Activated CD4-positive, alpha-beta memory T cell treated with anti-CD3 and anti-CD28 coated beads, Interleukin-2, amount 10 ng/mL, durations not matched to agents 7 days and 5 days (primary cell): ENCODE measurements around the gene CYTH2. TPM values are rescaled to one million over a fixed set of nuclear protein-coding genes. Genes with fewer than 3 reads are reported as not detected.

Source experiments
- CTCF ChIA-PET: fragments of 350-600 bp; sonication (Branson Sonifier 250); formaldehyde crosslinking; loops from one replicate; lab custom pipeline; 2021; ENCODE audit warnings: antibody characterized with exemption, inconsistent platforms; lab: Charles Lee
- POLR2A ChIA-PET: fragments of 350-600 bp; sonication (Branson Sonifier 250); formaldehyde crosslinking; loops from one replicate; lab custom pipeline; 2021; ENCODE audit warnings: antibody characterized with exemption; lab: Charles Lee
- DNase-seq: peaks from one replicate; pipeline ENCODE4 v3.0.0-alpha.2; 2020
- H3K27ac Mint-ChIP-seq: one replicate; pipeline ENCODE4 v1.8.0; 2021; ENCODE audit warnings: mild to moderate bottlenecking, mixed read lengths
- H3K27me3 Mint-ChIP-seq: one replicate; pipeline ENCODE4 v1.8.0; 2021; ENCODE audit warnings: mixed read lengths
- H3K36me3 Mint-ChIP-seq: one replicate; pipeline ENCODE4 v1.8.0; 2021; ENCODE audit warnings: low read depth, mixed read lengths
- H3K4me1 Mint-ChIP-seq: one replicate; pipeline ENCODE4 v1.8.0; 2021; ENCODE audit warnings: mixed read lengths
- H3K4me3 Mint-ChIP-seq: one replicate; pipeline ENCODE4 v1.8.0; 2021; ENCODE audit warnings: mild to moderate bottlenecking, mixed read lengths
- H3K9me3 Mint-ChIP-seq: one replicate; pipeline ENCODE4 v1.8.0; 2021; ENCODE audit warnings: mixed read lengths
- total RNA-seq, 2 experiments: library from RNA; stranded (reverse); gene quantifications; one replicate each; pipeline ENCODE4 v1.2.3, GENCODE V29; 2021

The CYTH2 gene
- total RNA-seq, 2 experiments from 2014 or later, result 53.2 to 55.3 TPM

GRCh38 chr19:48473161-48473966 is 4.2 kb downstream of the CYTH2 start:
- ChIA-PET POLR2A (no interaction called here), CTCF (interaction anchor here (1.4 kb wide), 1 partner anchor 17 kb away, joined by 5 read pairs; no protein-coding TSS in a partner anchor)
- Mint-ChIP-seq H3K27ac (no peak overlapping the region), H3K27me3 (no peaks in the 10 kb centered on the region), H3K9me3 (no peaks in the 10 kb centered on the region), H3K36me3 (peaks cover 37% of the 10 kb centered on the region), H3K4me1 (peaks cover 20% of the 10 kb centered on the region), H3K4me3 (no peak overlapping the region)
- DNase-seq, result no peak

DNA sequence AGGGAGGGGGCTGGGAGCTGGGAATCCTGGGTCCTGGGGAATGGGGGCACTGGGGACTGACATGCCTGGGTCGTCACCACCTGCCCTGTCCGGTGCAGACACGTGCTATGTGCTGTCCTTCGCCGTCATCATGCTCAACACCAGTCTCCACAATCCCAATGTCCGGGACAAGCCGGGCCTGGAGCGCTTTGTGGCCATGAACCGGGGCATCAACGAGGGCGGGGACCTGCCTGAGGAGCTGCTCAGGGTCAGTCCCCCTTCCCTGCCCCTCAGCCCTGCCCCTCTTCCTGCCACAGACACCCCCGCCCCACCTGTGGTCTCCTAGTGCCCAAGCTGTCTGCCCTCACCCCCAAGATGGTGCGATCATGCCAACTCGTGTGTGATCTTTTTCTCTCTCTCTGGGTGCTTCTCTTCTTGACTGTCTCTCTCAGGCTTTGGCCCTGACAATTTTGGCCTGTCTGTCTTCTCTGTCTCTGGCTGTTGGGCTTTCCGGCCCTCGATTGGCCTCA is 5.0 kb downstream of the CYTH2 start:
- Mint-ChIP-seq H3K4me3 (no peak overlapping the region), H3K4me1 (peaks cover 16% of the 10 kb centered on the region), H3K9me3 (no peaks in the 10 kb centered on the region), H3K36me3 (peaks cover 37% of the 10 kb centered on the region), H3K27me3 (no peaks in the 10 kb centered on the region), H3K27ac (no peak overlapping the region)
- no peak for DNase-seq
- POLR2A ChIA-PET, result no interaction called here
- CTCF ChIA-PET, result no interaction called here

GRCh38 chr19:48475369-48476068 is 6.3 kb downstream of the CYTH2 start:
- CTCF ChIA-PET, result no interaction called here
- Mint-ChIP-seq H3K9me3 (no peaks in the 10 kb centered on the region), H3K27ac (no peak overlapping the region), H3K4me1 (peaks cover 20% of the 10 kb centered on the region), H3K27me3 (no peaks in the 10 kb centered on the region), H3K4me3 (no peak overlapping the region), H3K36me3 (peaks cover 43% of the 10 kb centered on the region)
- no peak for DNase-seq
- POLR2A ChIA-PET, result no interaction called here

- no peaks in the 10 kb centered on the region for H3K27me3 Mint-ChIP-seq
- ChIA-PET CTCF (no interaction called here), POLR2A (no interaction called here)
- no peaks in the 10 kb centered on the region for H3K9me3 Mint-ChIP-seq
- no peak for DNase-seq
- H3K36me3 Mint-ChIP-seq, result peaks cover 42% of the 10 kb centered on the region
- H3K4me1 Mint-ChIP-seq, result peaks cover 23% of the 10 kb centered on the region
- H3K4me3 Mint-ChIP-seq, result no peak overlapping the region
- no peak overlapping the region for H3K27ac Mint-ChIP-seq
Observed at GRCh38 chr19:48476176-48476575, 7.0 kb downstream of the CYTH2 start.

GRCh38 chr19:48477067-48477685 is 8.0 kb downstream of the CYTH2 start:
- Mint-ChIP-seq H3K36me3 (peaks cover 35% of the 10 kb centered on the region), H3K27ac (no peak overlapping the region), H3K4me1 (peaks cover 27% of the 10 kb centered on the region), H3K9me3 (no peaks in the 10 kb centered on the region), H3K4me3 (no peak overlapping the region), H3K27me3 (no peaks in the 10 kb centered on the region)
- ChIA-PET CTCF (no interaction called here), POLR2A (no interaction called here)
- no peak for DNase-seq

DNA sequence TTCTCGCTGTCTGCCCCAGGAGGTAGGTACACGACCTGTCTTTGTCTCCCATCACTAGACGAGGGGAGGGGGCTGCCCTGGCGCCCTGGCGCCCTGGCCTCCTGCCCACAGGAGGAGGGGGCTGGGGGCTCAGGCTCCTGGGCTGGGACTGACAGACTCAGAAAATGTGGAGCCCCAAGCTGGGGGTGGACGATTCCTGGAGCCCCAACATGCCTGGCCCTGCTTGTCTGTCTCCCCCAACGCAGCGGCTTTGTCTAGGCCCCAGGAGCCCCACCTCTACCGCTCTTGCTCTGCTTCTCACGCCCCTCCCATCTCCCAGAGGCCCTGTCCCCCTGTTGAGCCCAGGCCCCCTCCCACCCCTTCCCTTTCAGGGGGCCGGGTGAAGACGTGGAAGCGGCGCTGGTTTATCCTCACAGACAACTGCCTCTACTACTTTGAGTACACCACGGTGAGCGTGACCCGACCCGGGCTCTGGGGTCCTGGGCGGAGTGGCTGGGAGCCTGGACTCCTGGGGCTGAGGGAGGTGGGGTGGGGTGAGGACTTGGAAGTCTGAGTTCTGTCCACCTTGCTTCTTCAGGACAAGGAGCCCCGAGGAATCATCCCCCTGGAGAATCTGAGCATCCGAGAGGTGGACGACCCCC is 8.6 kb downstream of the CYTH2 start:
- Mint-ChIP-seq H3K4me1 (peaks cover 28% of the 10 kb centered on the region), H3K36me3 (peaks cover 31% of the 10 kb centered on the region), H3K4me3 (no peak overlapping the region), H3K9me3 (no peaks in the 10 kb centered on the region), H3K27me3 (no peaks in the 10 kb centered on the region), H3K27ac (no peak overlapping the region)
- CTCF ChIA-PET, result no interaction called here
- POLR2A ChIA-PET, result no interaction called here
- no peak for DNase-seq

GRCh38 chr19:48478339-48479256 is 9.4 kb downstream of the CYTH2 start:
- H3K4me3 Mint-ChIP-seq, result no peak overlapping the region
- no peaks in the 10 kb centered on the region for H3K27me3 Mint-ChIP-seq
- ChIA-PET POLR2A (interaction anchor here (1.7 to 1.8 kb wide), 2 partner anchors 9 to 16 kb away, joined by 5 to 6 read pairs; no protein-coding TSS in a partner anchor), CTCF (no interaction called here)
- H3K4me1 Mint-ChIP-seq, result peaks cover 28% of the 10 kb centered on the region
- H3K36me3 Mint-ChIP-seq, result peaks cover 26% of the 10 kb centered on the region
- H3K27ac Mint-ChIP-seq, result no peak overlapping the region
- no peaks in the 10 kb centered on the region for H3K9me3 Mint-ChIP-seq
- DNase-seq, result no peak

DNA sequence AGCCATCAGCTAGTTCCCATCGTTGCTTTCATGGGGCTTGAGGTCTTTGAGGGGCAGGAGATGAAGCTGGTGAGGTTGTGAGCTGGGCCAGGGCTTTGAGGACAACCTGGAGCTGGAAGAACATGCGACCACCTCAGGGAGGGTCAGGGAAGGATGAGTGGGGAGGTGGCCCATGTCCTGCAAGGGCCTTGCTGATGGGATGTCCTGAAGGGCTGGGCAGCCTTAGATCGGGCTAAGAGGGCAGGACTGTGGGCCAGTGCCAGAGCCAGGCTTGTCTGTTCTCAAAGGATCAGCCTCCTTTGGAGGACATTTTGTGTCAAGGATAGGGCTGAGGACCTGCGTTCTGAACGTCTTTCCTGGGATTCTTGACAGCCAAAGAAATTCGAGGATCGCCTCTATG is 10.5 kb downstream of the CYTH2 start:
- CTCF ChIA-PET, result interaction anchor here (3.1 kb wide), 1 partner anchor 10 kb away, joined by 23 read pairs; no protein-coding TSS in a partner anchor
- no peaks in the 10 kb centered on the region for H3K27me3 Mint-ChIP-seq
- peak overlapping the region; percentile 13 for H3K4me3 Mint-ChIP-seq
- no peak for DNase-seq
- H3K4me1 Mint-ChIP-seq, result peaks cover 26% of the 10 kb centered on the region
- no peaks in the 10 kb centered on the region for H3K9me3 Mint-ChIP-seq
- POLR2A ChIA-PET, result interaction anchor here (1.7 to 2.2 kb wide), 3 partner anchors 10 to 15 kb away, joined by 5 to 11 read pairs (median 6); no protein-coding TSS in a partner anchor
- no peak overlapping the region for H3K27ac Mint-ChIP-seq
- H3K36me3 Mint-ChIP-seq, result peaks cover 21% of the 10 kb centered on the region

DNA sequence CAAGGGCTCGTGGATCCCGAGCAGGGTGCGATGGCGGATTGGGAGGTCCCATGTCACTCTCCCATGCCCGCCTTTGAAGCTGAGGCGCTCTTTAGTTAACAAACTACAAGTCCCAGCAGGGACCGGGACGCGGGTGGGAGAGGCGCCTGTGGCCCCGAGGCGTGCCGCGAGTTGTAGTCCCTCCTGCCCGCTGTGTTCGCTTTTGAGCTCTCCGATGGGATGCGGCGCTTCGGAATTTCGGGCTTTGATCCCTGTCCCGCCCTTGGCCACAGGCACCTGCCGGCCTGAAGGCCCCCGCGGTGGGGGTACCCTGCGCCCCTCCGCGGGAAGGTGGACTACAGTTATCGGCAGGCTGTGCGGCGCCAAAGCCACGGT is 11.0 kb downstream of the CYTH2 start:
- H3K36me3 Mint-ChIP-seq, result peaks cover 18% of the 10 kb centered on the region
- H3K9me3 Mint-ChIP-seq, result no peaks in the 10 kb centered on the region
- ChIA-PET POLR2A (interaction anchor here (1.7 to 2.2 kb wide), 3 partner anchors 9 to 14 kb away, joined by 5 to 11 read pairs (median 6); no protein-coding TSS in a partner anchor), CTCF (interaction anchor here (3.1 kb wide), 1 partner anchor 10 kb away, joined by 23 read pairs; no protein-coding TSS in a partner anchor)
- no peak overlapping the region for H3K27ac Mint-ChIP-seq
- H3K4me1 Mint-ChIP-seq, result peaks cover 26% of the 10 kb centered on the region
- no peaks in the 10 kb centered on the region for H3K27me3 Mint-ChIP-seq
- H3K4me3 Mint-ChIP-seq, result peak overlapping the region; percentile 61
- DNase-seq, result no peak

DNA sequence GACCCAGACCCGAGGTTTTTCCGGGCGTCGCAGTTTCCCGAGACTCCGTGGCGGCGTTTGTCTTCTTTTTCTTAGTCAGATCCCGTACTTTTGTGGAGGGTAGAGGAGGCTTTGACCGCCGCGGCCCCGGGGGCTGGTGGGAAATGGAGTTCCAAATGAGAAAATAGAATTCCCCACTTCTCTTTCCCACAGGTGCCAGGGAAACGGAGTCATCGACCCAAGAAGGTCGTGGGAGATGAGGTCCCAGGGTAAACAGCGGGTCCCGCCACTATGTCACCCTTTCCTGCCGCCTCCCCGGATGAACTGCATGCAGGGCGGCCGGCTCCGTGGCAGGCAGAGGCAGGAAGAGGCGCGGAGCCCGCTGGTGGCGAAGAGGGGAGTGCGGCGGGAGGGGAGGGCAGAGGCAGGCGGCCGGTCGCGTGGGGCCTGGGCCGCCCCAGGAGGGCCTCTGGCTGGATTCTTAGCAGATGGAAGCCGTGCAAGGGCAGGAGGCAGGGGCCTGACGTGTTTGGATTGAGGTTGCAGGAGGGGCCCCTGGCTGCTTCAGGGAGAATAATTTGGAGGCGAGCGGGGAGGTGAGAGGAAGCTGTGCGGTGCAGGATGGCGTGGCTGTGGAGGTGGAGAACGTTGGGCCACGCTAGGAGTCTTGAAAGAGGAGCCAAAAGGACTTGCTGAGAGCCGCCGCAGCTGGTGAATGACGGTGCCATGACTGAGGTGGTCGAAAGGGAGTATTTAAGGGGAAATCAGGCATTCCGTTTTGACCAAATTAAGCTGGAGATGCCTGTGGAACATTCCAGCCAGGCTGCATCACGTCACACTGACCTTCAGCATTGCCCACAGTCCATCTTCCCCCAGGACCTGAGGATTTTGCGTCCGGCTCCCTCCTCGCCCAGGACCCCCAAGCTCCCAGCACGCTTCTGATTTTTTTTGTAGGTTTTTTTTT is 11.7 kb downstream of the CYTH2 start:
- no peaks in the 10 kb centered on the region for H3K9me3 Mint-ChIP-seq
- H3K4me3 Mint-ChIP-seq, result peak overlapping the region; percentile 61
- peak overlapping the region; percentile 64 for H3K27ac Mint-ChIP-seq
- ChIA-PET POLR2A (interaction anchor here (0.7 to 2.2 kb wide), 6 partner anchors 9 to 14 kb away, joined by 3 to 11 read pairs (median 6); no protein-coding TSS in a partner anchor), CTCF (interaction anchor here (0.9 to 3.1 kb wide), 4 partner anchors 9 to 166 kb away, joined by 3 to 23 read pairs (median 5); no protein-coding TSS in a partner anchor)
- peak; percentile 72 for DNase-seq
- peaks cover 26% of the 10 kb centered on the region for H3K4me1 Mint-ChIP-seq
- H3K27me3 Mint-ChIP-seq, result no peaks in the 10 kb centered on the region
- H3K36me3 Mint-ChIP-seq, result peaks cover 12% of the 10 kb centered on the region
